Esophagus squamous epithelium (tissue), 5 donors: ENCODE data around the gene SLC35D2. TPM values are rescaled to one million over a fixed set of nuclear protein-coding genes. Genes with fewer than 3 reads are reported as not detected.
"Not testable (repeated sequence)": the region's sequence is repeated elsewhere in the genome, so short reads cannot be mapped to it uniquely, and the experiment has no call there.

ENCODE experiments used
- DNase-seq: peaks from one replicate; lab custom pipeline; 2025; lab: John Stamatoyannopoulos, UW
- H3K27ac ChIP-seq, 4 donors: fragments of 200-600 bp; sonication (generic); one replicate each; pipeline ENCODE4 v1.5.1; 2016 to 2019; ENCODE audit warnings: mild to moderate bottlenecking in 1 of 4
- H3K27me3 ChIP-seq, 4 donors: fragments of 200-600 bp; sonication (generic); 1 replicate in 3 of 4; 2 replicates in 1 of 4; pipeline versions ENCODE4 v1.5.1 to v1.6.0; 2017 to 2021; ENCODE audit warnings: antibody characterized with exemption in 1 of 4
- H3K36me3 ChIP-seq, 3 donors: fragments of 200-600 bp; sonication (generic); one replicate each; pipeline ENCODE4 v1.5.1; 2016 to 2019
- H3K4me1 ChIP-seq, 3 donors: fragments of 200-600 bp; sonication (generic); one replicate each; pipeline ENCODE4 v1.5.1; 2017 to 2019
- H3K4me3 ChIP-seq, 4 donors: fragments of 200-600 bp; sonication (generic); 1 replicate in 3 of 4; 2 replicates in 1 of 4; pipeline ENCODE4 v1.5.1; 2016 to 2019; ENCODE audit warnings: mild to moderate bottlenecking in 2 of 4, moderate library complexity in 1 of 4
- H3K9me3 ChIP-seq, 3 donors: fragments of 200-600 bp; sonication (generic); one replicate each; pipeline ENCODE4 v1.5.1; 2016 to 2019
- CTCF ChIP-seq, 6 experiments: fragments of 450-650 bp in 4 of 6; fragments of 200-600 bp in 2 of 6; sonication (generic) in 2 of 6; IDR thresholded peaks; one replicate each; pipeline ENCODE4 v1.5.1; 2016 to 2019; ENCODE audit warnings: antibody characterized with exemption in 6 of 6, mild to moderate bottlenecking in 4 of 6, moderate library complexity in 4 of 6
- POLR2A ChIP-seq, 4 donors: fragments of 450-650 bp; IDR thresholded peaks; one replicate each; pipeline ENCODE4 v1.6.1; 2017; ENCODE audit warnings: antibody characterized with exemption in 4 of 4, mild to moderate bottlenecking in 4 of 4, moderate library complexity in 3 of 4
- WGBS, 2 donors: methylation state at CpG; one replicate each; pipeline ENCODE4 v1.1.5; 2018; 5-methylcytosine and 5-hydroxymethylcytosine counted together
- intact Hi-C: fragments of 100-400 bp; cut with DNase I; formaldehyde crosslinking; loops from one replicate; pipeline ENCODE4 v1.15.0; 2022
- total RNA-seq, 4 donors: library from RNA; depleted of rRNA; stranded (reverse); fragments of >200 nt; gene quantifications; one replicate each; pipeline ENCODE4 v1.1.0, GENCODE V29; 2016
- donor health status: DM: yes; HTN: yes; CAD: no.

Gene SLC35D2
- total RNA-seq, 4 donors from 2014 or later, result 10.3 to 28.5 (median 16.4) TPM

- Histone ChIP-seq H3K36me3 (peaks cover 0 to 8% (median 0%) of the 10 kb centered on the region in 3 donors), H3K27ac (no peak overlapping the region), H3K9me3 (peaks cover 0 to 18% (median 12%) of the 10 kb centered on the region in 3 donors), H3K27me3 (no peaks in the 10 kb centered on the region), H3K4me3 (no peak overlapping the region), H3K4me1 (no peaks in the 10 kb centered on the region)
- TF ChIP-seq CTCF (IDR thresholded peaks at IDR 0.05) (no peak), POLR2A (IDR thresholded peaks at IDR 0.05) (no peak)
- 83 to 90% methylated on average over 4 to 7 of the region's 7 CpGs for WGBS, 2 donors
- intact Hi-C loops, result loop anchor here (10.0 kb wide), 1 partner anchor 65 kb away; no protein-coding TSS in a partner anchor
- no peak for DNase-seq
Measured at GRCh38 chr9:96309850-96310249, 73.7 kb downstream of the SLC35D2 start.

GRCh38 chr9:96306958-96307357 is 76.6 kb downstream of the SLC35D2 start:
- H3K27ac ChIP-seq, H3K9me3 ChIP-seq, DNase-seq, H3K4me1 ChIP-seq, H3K4me3 ChIP-seq, H3K36me3 ChIP-seq, H3K27me3 ChIP-seq: not testable (repeated sequence)
- 96 to 97% methylated on average over 4 to 5 of the region's 6 CpGs for WGBS, 2 donors
- intact Hi-C loops, result loop anchor here (10.0 kb wide), 1 partner anchor 62 kb away; no protein-coding TSS in a partner anchor

- no peak for TF ChIP-seq POLR2A (IDR thresholded peaks at IDR 0.05)
- no peak for TF ChIP-seq CTCF (IDR thresholded peaks at IDR 0.05)
- Histone ChIP-seq H3K4me1 (no peaks in the 10 kb centered on the region), H3K36me3 (no peaks in the 10 kb centered on the region), H3K27ac (no peak overlapping the region), H3K27me3 (no peaks in the 10 kb centered on the region), H3K4me3 (no peak overlapping the region), H3K9me3 (no peaks in the 10 kb centered on the region)
- 72 to 83% methylated on average over 3 to 4 of the region's 4 CpGs for whole genome bisulfite sequencing, 2 donors
- intact Hi-C loops, result loop anchor here (10.0 kb wide), 1 partner anchor 60 kb away; no protein-coding TSS in a partner anchor
- DNase-seq, result no peak
Measured at GRCh38 chr9:96305171-96305570, 78.3 kb downstream of the SLC35D2 start.

- Histone ChIP-seq H3K27me3 (no peaks in the 10 kb centered on the region), H3K36me3 (no peaks in the 10 kb centered on the region), H3K4me3 (no peak overlapping the region), H3K4me1 (no peaks in the 10 kb centered on the region), H3K9me3 (no peaks in the 10 kb centered on the region), H3K27ac (no peak overlapping the region)
- no peak for DNase-seq
- intact Hi-C loops, result loop anchor here (10.0 kb wide), 1 partner anchor 59 kb away; no protein-coding TSS in a partner anchor
- no peak for TF ChIP-seq CTCF (IDR thresholded peaks at IDR 0.05)
- TF ChIP-seq POLR2A (IDR thresholded peaks at IDR 0.05), result no peak
Measured at GRCh38 chr9:96304230-96304629, 79.3 kb downstream of the SLC35D2 start.

- Histone ChIP-seq H3K27ac (no peak within 1 kb of the TSS), H3K4me3 (no peak within 1 kb of the TSS), H3K36me3 (no peaks in the 10 kb centered on the region), H3K27me3 (no peaks in the 10 kb centered on the region), H3K9me3 (no peaks in the 10 kb centered on the region), H3K4me1 (no peaks in the 10 kb centered on the region)
- WGBS, 2 donors, result 71% methylated on average over 6 of the region's 6 CpGs
- no peak for TF ChIP-seq POLR2A (IDR thresholded peaks at IDR 0.05)
- no peak for TF ChIP-seq CTCF (IDR thresholded peaks at IDR 0.05)
- DNase-seq, result no peak
- intact Hi-C loops, result loop anchor here (10.0 kb wide), 1 partner anchor 57 kb away; no protein-coding TSS in a partner anchor
Measured at GRCh38 chr9:96302021-96302420, 81.5 kb downstream of the SLC35D2 start, which contains the start of gene HSD17B3. Gene HSD17B3, minus strand, starts transcription at chr9:96302176. Its CDS starts 72 bp downstream, at chr9:96302104.
